ENCODE results near the gene LCE3A.
A peak's percentile ranks its signal among the peaks of the same experiment; 100 is the strongest.
"Not testable (repeated sequence)": the region's sequence is repeated elsewhere in the genome, so short reads cannot be mapped to it uniquely, and the experiment has no call there.

The LCE3A gene, protein sequence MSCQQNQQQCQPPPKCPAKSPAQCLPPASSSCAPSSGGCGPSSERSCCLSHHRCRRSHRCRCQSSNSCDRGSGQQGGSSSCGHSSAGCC

DNA sequence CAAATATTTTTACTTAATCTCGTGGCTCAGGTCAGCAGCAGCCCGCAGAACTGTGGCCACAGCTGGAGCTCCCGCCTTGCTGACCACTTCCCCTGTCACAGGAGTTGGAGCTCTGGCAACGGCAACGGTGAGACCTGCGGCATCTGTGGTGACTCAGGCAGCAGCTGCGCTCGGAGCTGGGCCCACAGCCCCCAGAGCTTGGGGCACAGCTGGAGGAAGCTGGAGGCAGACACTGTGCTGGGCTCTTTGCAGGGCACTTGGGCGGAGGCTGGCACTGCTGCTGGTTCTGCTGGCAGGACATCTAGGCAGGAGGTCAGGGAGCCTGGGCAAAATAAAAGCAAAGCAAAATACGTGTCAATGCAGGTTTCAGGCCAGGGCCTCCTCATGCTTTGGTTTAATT, at the start of gene LCE3A:
Gene LCE3A, minus strand, starts transcription at position 301 of the 400 bp plus-strand sequence. Its CDS starts 0 bp downstream, at position 301.
- DNase-seq: no peak

DNA sequence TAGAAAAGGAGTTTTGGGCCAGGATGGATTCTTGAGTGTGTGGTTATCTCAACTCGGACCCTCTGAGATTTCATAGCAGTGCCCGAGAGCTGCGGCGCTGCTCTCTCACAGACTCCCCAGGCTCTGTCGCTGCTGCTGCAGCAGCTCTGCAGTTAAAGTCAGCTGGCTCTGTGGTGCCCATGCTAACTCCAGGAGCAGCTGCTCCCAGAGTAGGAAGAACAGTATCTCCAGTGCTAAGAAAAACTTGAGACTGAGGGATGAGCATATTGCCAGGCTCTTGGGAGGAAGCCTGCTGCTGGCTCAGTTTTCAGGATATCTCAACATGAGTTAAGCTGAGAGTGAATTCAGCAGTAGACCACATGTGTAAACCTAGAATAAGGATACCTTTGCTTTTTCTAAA, 44.7 kb upstream of the LCE3A start:
- DNase-seq: no peak

DNA sequence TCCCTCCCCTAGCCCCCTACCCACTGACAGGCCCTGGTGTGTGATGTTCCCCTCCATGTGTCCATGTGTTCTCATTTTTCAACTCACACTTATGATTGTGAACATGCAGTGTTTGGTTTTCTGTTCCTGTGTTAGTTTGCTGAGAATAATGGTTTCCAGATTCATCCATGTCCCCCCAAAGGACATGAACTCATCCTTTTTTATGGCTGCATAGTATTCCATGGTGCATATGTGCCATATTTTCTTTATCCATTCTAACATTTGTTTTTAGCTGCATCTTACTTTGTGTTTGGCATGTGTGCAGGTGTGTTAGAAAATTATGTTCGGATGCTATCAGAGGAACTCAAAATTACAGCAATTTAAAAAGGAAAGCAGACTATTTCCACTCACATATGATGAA, 43.3 kb upstream of the LCE3A start:
- not testable (repeated sequence) for DNase-seq

DNA sequence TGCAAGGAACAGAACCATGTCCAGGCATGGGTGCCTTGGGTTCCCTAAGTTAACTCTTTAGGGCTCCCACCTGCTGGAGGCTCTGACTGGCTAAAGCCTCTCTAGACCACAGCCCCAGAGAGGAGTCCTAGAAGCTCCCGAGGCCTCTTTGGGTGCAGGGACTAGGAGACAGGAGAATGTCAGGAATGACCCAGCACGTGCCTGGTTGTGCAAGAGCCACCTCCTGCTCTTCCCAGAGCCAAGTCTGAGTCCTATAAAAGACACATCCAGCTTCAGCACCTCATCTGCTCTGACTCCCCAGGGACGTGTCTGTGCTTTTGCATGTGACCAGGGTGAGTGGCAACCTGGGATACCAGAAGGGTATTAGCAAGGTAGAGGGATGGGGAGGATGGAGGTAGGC, 40.2 kb upstream of the LCE3A start, which contains the start of gene LCE2D:
Gene LCE2D, plus strand, starts transcription at position 283 of the 400 bp plus-strand sequence. CDS start 726 bp downstream, outside the sequence.
- DNase-seq: no peak

DNA sequence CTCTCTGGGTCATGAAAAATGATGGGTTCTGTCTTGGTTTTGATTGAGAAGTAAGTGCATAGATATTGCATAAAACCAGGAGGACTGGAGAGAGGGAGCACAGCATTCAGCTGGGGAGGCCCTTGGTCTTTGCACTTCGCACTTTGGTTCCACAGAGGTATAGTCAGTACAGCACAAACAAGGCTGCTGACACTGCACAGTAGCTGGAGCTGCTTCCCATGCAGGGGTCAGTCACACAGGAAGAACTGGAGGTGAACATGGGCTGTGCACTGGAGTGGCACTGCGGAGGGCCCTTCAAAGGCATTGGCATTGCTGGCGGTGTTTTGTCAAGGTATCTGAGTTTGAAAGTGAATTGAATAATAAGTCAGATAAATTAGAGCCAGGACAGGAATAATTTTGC, 35.7 kb upstream of the LCE3A start:
- no peak for DNase-seq

DNA sequence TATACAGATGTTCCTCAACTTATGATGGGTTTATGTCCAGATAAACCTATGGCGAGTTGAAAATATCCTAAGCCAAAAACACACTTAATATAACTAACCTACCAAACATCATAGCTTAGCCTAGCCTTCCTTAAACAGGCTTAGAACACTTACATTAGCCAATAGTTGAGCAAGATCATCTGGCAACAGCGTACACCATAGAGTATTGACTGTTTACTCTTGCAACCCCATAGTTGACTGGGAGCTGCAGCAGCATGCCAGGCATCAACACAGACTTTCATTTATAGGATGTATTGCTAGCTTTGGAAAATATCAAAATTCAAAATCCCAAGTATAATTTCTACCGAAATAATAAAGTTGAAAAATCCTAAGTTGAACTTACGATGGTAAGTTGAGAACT, 34.8 kb upstream of the LCE3A start:
- no peak for DNase-seq

DNA sequence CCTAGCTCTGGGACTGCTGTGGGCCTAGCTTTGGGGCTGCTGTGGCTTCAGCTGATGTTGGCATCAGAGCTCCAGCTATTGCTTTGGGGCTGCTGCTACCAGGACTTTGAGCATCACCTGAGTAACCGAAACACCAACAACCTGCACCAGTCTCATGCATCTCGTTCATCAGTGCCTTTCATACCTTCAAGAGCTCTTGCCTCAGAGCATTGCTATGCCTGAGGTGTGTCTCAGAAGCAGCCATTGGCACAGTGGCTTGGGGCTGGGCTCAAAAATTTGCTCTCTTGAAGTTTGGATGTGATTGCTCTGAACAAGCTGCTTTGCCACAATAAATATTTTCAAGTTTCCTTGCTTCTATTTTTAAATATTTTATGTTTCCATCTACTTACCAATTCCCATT, 33.6 kb upstream of the LCE3A start:
- no peak for DNase-seq

DNA sequence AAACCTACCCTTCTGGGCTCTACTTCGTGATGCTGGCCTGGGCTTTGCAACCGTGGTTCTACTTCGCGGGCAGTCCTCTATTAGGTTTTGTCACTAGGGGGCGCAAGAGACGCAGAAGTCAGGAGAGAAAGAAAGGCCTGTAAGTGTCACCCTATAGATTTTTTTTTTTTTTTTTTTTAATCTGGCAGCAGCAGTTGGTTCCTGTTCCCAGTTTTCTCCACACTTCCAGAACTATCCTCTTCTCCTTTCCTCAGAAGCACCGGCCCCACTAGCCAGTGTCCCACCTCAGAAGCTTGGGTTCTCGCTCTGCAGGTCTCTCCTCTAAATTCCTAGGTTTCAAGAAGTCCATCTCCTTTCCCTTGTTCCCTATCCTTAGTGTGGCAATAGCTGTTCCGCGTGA, 31.2 kb upstream of the LCE3A start:
- DNase-seq: peak; percentile 59 to 68

DNA sequence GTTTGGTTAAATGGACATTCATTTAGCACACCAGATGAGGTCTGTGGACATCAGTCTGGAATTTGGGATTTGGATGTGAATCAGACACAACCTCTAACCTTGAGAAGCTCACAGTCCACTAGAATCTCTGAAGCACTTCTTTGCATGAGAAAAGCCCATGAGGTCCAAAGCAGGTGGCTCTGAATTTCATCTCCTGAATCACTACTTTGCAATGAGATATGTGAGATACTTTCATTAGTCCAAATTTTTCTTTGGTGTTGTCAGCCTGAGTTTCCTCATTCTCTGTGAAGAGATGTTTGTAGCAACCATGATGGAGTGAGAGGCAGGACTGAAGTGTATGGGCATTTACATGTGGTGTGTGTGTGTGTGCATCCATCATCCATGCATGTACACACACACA, 23.8 kb upstream of the LCE3A start:
- DNase-seq: no peak

DNA sequence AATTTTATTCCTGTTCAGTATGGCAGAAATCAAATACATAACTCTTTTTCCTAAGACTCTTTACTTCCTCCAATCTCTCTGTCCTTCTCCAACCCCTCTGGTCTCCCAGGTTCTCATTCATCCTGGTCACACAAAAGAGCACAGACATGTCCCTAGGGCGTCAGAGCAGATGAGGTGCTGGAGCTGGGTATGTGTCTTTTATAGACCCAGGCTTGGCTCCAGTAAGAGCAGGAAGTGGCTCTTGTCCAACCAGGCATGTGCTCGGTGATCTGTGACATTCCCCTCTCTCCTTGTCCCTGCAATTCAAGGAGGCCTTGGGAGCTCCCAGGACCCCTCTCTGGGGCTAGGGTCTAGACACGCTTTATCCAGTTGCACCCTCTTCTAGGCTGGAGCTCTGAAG, 22.2 kb upstream of the LCE3A start:
- no peak for DNase-seq

DNA sequence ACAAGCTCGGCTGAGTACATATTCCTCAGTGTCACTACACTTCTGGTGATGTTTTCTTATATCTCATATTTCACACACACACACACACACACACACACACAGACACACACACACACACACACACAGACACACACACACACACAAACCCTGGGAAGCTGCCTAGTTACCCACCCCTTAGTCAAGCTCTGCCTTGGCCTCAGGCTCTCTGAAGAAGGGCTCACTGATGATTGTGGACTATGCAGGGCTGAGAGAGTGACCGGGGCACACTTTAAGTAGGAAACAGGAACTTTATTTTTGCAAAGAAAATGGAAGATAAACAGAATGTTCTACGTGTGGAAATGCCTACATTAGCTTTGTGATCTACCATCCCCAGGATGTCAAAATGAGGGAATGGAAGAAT, 21.0 kb upstream of the LCE3A start:
- no peak for DNase-seq

DNA sequence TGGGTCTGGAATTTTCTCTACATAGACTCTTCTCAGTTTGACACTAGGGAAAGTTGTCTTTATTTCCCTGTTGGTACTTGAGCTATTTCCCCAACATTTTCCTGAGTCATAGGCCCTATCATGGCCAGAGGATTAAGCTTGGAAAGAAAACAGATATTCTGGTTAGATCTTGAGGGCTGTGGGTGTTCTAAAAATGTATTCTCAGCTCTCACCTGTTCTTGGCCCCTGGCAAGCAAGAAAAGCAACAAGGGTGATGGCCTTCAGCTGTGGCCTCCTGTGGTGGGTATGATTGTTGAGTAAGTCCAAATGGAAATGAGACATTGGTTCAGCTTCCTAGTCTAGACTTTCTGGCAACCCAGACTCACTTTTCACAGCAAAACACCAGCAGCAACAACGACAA, 17.4 kb upstream of the LCE3A start:
- no peak for DNase-seq

DNA sequence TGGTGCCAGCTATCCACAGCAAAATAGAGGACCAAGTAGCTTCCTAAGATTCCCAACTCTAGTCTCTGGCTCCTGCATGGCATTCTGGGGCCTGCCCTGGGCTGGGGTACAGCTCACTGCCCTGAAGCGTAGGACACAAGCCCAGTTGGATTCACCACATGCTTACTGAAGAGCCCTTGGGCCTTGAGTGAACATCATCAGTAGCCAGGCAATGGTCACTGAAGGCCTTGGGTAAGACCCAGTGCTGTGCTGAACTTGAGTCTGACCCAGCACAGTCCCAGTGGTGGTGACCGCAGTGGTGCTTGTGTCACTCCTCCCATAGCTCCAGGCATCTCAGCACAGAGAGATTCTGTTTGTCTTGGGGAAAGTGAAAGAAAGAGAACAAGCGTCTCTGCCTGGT, 7.7 kb upstream of the LCE3A start:
- DNase-seq: no peak

DNA sequence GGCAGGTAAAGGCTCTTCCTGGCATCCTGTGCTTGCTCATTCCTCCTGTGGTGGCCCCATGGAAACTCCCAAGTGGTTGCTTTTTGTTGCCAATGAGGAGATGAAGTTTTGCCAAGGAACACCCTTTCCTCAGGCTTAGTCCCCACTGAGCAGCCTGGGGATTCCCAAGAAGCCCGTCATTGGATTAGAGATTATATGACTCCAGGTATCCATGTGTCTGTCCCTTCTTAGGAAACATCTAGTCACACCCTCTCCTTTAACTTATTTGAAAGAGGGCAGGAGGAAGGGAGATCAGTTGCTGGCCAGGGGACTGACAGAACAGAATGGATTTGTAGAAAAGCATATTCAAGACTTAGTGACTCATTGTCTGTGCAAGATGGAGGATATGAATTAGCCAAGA, 3.8 kb upstream of the LCE3A start:
- DNase-seq: no peak

DNA sequence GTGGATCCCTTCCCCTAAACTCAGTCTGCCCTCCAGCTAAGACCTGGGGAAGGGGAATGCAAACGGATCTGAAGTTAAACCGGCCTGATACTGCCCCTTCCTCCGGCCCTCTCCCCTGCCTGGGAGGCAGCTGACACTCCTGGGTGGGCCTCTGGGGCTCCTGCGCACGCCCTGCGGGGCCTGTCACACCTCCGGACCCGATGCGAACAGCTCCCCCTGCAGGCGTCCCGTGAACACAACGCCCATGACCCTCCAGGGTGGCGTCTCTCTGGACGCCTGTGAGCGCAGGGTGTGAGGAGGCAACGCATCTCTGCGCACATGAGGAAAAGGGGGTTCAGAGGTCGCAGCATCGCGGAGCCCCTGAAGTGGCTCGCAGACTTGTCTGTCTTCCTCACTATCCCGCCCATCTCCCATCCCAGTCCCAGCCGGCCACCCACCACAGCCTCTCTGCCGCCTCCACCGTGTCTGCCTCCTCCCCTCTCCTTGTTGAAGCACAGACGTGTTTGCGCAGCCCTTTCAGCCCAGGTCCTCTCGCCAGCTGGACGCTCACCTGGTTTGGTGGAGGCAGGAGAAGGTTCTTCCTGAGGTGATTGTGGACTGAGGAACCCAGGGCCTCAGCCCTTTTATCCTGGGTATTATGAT, 421 bp upstream of the LCE3A start:
- peak; percentile 33 to 44 for DNase-seq

DNA sequence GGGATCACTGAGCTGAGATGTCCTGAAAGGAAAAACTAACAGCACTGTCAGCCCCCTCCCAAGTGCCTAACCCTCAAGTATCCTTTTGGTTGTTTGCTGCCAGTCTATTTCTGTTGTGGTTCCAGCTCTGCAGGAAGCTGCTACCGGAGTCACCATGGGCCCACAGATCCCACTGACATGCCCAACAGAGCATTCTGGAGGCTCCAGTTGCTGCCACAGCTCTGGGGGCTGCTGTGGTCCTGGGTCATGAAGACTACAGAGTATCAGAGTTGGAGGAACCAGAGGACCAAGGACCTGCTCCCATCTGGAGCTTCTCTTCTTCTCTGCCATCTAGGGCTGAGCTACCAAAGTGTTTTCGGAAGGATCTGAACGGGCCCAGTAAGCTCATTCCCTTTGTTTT, 910 bp downstream of the LCE3A start:
- no peak for DNase-seq

DNA sequence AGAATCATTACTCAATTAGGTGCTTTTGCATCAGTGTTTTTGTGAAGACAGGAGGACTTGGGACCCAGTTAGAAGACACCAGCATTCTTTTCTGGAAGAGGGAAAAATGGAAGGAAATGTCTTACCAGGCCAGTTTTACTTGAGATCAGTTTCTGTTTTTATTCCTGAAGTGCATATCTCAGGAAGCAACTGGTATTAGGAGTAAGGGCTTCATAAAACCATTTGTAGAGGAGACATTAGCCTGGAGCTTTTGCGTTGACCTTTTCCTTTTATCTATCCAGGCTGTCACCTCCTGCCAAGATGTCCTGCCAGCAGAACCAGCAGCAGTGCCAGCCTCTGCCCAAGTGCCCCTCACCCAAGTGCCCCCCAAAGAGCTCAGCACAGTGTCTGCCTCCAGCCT, 9.4 kb downstream of the LCE3A start, which contains the start of gene LCE3B:
Gene LCE3B, plus strand, starts transcription at position 301 of the 400 bp plus-strand sequence. Its CDS starts 0 bp downstream, at position 301.
- DNase-seq: no peak

DNA sequence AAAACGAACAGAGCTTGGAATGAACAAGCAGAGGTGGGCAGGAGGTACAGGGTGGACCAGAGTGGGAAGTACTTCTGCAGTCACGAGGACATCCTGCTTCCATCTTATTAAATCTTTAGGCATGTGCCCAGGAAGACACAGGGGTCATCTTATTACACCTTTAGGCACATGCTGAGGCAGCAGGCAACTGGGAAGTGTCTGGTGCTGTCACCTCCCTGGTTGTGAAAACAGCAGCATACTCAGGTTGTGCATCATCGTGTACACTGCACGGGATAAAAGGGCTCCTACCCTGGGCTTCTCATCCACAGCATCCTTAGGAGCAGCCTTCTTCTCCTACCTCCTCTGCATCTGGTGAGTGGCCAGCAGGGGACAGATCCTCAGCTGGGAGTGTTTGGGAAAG, 23.0 kb downstream of the LCE3A start, which contains the start of gene LCE3C:
Gene LCE3C, plus strand, starts transcription at position 301 of the 400 bp plus-strand sequence. CDS start 498 bp downstream, outside the sequence.
- DNase-seq: no peak

DNA sequence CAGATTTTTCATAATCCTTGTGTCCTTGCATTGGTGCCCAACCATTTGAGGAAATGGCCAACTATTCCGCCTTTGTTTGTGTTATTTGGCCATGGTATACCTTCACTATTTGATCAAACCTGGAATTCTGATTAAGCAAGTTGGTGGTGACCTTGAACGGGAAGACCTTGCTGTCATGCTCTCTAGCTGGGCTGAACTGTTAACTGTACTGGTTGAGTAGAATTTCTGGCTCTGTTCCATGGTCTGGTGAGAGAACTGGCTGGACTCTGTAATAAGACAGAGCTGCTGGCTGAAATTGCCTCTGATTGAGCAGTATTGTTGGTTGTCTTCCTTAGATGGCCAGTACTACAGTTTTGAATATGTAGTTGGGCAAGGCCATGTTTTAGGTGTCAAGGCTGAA, 25.9 kb downstream of the LCE3A start:
- no peak for DNase-seq

DNA sequence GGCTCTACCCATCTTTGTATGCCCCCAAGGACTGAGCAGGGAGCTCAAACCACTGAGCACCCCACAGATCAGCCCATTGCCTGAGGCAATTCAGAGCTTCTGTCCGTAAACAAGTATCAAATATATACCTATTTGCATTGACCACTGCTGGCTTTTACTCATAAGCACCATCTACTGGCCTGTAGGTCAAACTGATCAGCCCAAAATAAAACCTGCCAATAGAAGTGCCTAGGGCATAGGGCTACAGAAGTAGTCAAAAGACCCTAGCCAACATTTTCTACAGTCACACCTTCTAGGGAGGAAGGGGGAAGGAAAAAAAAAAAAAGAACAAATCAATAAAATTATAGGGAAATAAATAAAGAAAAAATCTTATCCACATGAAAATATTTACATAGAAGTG, 37.3 kb downstream of the LCE3A start:
- no peak for DNase-seq

DNA sequence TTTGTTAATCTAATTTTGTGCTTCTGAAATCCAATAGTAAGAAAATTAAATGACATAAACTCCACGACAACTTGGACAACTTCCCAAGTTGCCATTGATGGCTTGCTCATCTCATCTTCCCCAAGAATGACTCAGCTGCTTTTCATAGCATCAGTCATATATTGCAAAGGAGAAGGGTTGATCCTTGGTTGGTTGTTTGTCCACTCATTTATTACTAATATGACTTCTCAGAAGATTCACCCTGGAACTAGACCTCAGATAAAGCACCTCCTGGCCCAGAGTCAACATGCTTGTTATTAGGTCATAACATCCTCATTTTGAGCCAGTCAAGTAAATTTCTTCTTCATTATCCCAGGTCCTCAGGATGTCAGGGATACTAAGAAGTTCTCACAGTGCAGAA, 40.3 kb downstream of the LCE3A start:
- no peak for DNase-seq

DNA sequence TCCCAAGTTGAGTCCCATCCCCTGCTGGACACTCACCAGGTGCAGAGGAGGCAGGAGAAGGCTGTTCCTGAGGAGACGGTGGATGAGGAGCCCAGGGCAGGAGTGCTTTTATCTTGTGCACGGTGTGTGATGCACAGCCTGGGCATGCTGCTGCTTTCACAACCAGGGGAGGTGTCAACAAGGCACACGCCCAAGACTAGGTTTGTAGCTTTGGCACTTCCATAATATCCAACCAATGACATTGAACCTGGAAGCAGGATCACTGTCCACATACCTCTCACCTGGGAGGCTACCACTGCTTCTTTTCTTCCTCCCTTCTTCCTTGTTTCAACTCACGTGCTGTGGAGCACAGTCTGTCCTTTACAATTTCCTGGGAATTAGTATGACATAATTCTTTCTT, 42.5 kb downstream of the LCE3A start, which contains the start of gene LCE3D:
Gene LCE3D, minus strand, starts transcription at position 84 of the 400 bp plus-strand sequence. CDS start 580 bp downstream, outside the sequence.
- no peak for DNase-seq

DNA sequence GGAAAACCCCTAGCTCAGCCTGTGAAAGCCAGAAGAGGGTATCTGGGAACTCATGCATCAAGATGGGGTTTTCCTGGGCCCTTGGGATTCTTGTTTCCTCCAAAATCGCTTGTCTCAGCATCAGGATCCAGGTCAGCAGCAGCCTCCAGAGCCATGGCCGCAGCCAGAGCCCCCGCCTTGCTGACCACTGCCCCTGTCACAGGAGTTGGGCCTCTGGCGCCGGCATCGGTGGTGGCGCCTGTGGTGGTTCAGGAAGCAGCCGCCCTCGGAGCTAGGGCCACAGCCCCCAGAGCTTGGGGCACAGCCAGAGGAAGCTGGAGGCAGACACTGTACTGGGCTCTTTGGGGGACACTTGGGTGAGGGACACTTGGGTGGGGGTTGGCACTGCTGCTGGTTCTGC, 43.4 kb downstream of the LCE3A start:
- not testable (repeated sequence) for DNase-seq

DNA sequence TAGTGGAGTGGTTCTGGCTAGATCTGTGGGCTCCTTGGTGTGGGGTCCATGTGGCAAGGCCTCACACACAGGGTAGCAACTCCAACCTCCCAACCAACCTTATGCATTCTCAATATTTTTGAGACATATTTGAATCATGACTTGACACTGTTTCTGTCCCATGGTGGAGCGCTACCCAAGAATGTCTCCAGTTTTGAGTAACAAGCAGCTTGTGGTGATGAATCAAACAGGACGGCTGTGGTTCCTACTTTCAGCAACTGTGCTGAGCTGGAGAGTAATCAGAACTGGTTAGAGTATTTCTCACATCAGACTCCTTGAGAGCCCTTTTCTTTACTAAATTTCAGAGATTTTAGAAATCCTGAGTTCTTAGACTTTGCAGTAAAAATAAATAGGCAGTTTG, 45.7 kb downstream of the LCE3A start:
- DNase-seq: peak in 1 of 2 experiments; percentile 19

Data from activated CD4-positive, alpha-beta T cell treated with anti-CD3 and anti-CD28 coated beads, Interleukin-2, amount 50 U/mL, for 48 hours (primary cell).